Measurements from ENCODE around the gene TRPM8. TPM values are rescaled to one million over a fixed set of nuclear protein-coding genes. Genes with fewer than 3 reads are reported as not detected.
A peak's percentile ranks its signal among the peaks of the same experiment; 100 is the strongest.

The TRPM8 gene
- total and polyA plus RNA-seq, 2 of the 13 experiments (the other 11 are each of a cell fraction or from before 2014, with no cell fraction given), result 0.12 TPM; not detected in 1

DNA sequence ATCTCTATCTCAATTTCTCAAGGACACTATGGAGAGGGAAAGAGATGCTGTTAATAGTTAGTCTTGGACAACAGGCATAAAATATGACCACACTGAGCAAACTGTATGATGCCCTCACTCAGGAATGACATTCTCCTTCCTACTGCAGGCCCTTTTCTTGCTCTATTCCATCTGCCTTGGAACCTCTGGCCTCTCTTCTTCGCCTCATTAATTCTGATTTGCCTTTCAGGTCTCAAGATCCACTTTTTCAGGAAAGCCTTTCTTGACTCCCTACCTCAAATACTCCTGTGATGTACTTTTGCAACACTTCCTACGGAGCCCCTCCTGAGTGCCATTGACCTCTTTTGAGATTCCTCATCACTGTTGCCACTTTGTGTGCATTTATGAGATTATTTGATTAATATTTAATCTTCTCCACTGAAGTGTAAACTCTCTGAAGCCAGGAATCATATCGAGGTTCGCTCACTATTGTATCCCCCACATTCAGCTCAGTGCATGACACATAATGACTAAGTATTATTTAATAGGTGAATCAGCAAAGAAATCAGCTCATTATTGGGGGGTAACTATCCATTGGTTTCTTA lies 112.1 kb downstream of the TRPM8 start:
- no peak for ATAC-seq
- no peak overlapping the region for H2AFZ ChIP-seq (ENCODE audit: low read length)
- H3K36me3 ChIP-seq (replicated peaks in 1 of 2; ENCODE audit: control insufficient read depth in 1 of 2, insufficient read depth in 2 of 2, low read length in 2 of 2), result no peaks in the 10 kb centered on the region
- WGBS (ENCODE audit: low lambda C conversion rate), result 6% methylated on average over 4 of the region's 4 CpGs
- no peaks in the 10 kb centered on the region for H4K20me1 ChIP-seq (ENCODE audit: insufficient read depth, low read length)
- POLR2A ChIA-PET, result interaction anchor here (0.7 kb wide), 1 partner anchor 340 kb away, joined by 3 read pairs; no protein-coding TSS in a partner anchor
- TF ChIP-seq SKI (IDR thresholded peaks at IDR 0.05; ENCODE audit: partially characterized antibody) (no peak), REXO4 (CRISPR knock-in tag; IDR thresholded peaks at IDR 0.05; ENCODE audit: borderline replicate concordance) (no peak), ZC3H13 (CRISPR knock-in tag; IDR thresholded peaks at IDR 0.05) (no peak), BRF2 (CRISPR knock-in tag; IDR thresholded peaks at IDR 0.05) (no peak)
- CTCF ChIA-PET (ENCODE audit: low intra/inter-chr PET ratio, low total read pairs), result no interaction called here
- no peak overlapping the region for H3K9ac ChIP-seq (ENCODE audit: insufficient read depth, low read depth, low read length)
- peaks cover 7% of the 10 kb centered on the region; the same call in 1 of the 2 replicates for H3K9me3 ChIP-seq (ENCODE audit: low read length)
- no peak for FAIRE-seq
- no peaks in the 10 kb centered on the region for H3K79me2 ChIP-seq (ENCODE audit: insufficient read depth, low read length)
- intact Hi-C loops (cut with micrococcal nuclease; ENCODE audit: unreplicated experiment) (no loop called here), in situ Hi-C loops (cut with HindIII; ENCODE audit: extremely low pct_ligation_motif_present, low pct_unique_long_range_greater_than_20kb) (no loop called here)
- no peaks in the 10 kb centered on the region; a peak in 1 of 5 replicates for H3K27me3 ChIP-seq (ENCODE audit: control insufficient read depth in 1 of 2, insufficient read depth in 2 of 2, low read length in 2 of 2)
- H3K27ac ChIP-seq (ENCODE audit: extremely low read length, insufficient read depth, low read length), result no peak overlapping the region
- DNase-seq (ENCODE audit: low spot score), result no peak
- BruUV-seq (replicated peaks), result no TSS peak
- no peak overlapping the region for H3K4me2 ChIP-seq (ENCODE audit: low read depth, low read length)
- H3K4me3 ChIP-seq (replicated peaks in 1 of 3; ENCODE audit: insufficient read depth in 1 of 3, low read depth in 2 of 3, low read length in 3 of 3), result no peak overlapping the region
- no peaks in the 10 kb centered on the region for H3K4me1 ChIP-seq (ENCODE audit: insufficient read depth, low read length)

- no peak for TF ChIP-seq PHF5A (CRISPR knock-in tag; IDR thresholded peaks at IDR 0.05; ENCODE audit: low read depth, unreplicated experiment)
- TF ChIP-seq, protein P1, sequence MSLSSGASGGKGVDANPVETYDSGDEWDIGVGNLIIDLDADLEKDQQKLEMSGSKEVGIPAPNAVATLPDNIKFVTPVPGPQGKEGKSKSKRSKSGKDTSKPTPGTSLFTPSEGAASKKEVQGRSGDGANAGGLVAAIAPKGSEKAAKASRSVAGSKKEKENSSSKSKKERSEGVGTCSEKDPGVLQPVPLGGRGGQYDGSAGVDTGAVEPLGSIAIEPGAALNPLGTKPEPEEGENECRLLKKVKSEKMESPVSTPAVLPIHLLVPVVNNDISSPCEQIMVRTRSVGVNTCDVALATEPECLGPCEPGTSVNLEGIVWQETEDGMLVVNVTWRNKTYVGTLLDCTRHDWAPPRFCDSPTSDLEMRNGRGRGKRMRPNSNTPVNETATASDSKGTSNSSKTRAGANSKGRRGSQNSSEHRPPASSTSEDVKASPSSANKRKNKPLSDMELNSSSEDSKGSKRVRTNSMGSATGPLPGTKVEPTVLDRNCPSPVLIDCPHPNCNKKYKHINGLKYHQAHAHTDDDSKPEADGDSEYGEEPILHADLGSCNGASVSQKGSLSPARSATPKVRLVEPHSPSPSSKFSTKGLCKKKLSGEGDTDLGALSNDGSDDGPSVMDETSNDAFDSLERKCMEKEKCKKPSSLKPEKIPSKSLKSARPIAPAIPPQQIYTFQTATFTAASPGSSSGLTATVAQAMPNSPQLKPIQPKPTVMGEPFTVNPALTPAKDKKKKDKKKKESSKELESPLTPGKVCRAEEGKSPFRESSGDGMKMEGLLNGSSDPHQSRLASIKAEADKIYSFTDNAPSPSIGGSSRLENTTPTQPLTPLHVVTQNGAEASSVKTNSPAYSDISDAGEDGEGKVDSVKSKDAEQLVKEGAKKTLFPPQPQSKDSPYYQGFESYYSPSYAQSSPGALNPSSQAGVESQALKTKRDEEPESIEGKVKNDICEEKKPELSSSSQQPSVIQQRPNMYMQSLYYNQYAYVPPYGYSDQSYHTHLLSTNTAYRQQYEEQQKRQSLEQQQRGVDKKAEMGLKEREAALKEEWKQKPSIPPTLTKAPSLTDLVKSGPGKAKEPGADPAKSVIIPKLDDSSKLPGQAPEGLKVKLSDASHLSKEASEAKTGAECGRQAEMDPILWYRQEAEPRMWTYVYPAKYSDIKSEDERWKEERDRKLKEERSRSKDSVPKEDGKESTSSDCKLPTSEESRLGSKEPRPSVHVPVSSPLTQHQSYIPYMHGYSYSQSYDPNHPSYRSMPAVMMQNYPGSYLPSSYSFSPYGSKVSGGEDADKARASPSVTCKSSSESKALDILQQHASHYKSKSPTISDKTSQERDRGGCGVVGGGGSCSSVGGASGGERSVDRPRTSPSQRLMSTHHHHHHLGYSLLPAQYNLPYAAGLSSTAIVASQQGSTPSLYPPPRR (CRISPR knock-in tag; IDR thresholded peaks at IDR 0.05; ENCODE audit: borderline replicate concordance), result no peak
- TF ChIP-seq ATF7 (IDR thresholded peaks at IDR 0.05), result 0 out of 2 replicates have a peak, but pooled peaks have one; percentile 23
- TF ChIP-seq ATF7 (CRISPR knock-in tag; IDR thresholded peaks at IDR 0.05), result no peak
- no peak for TF ChIP-seq MAZ (IDR thresholded peaks at IDR 0.05; ENCODE audit: borderline replicate concordance, low read depth, low read length)
- no peak for TF ChIP-seq MAZ (CRISPR knock-in tag; IDR thresholded peaks at IDR 0.05; ENCODE audit: low read depth)
- TF ChIP-seq SP140L (CRISPR knock-in tag; IDR thresholded peaks at IDR 0.05; ENCODE audit: borderline replicate concordance), result no peak
- no peak overlapping the region for H3K27ac ChIP-seq (ENCODE audit: extremely low read length, insufficient read depth, low read length)
- DNase-seq (ENCODE audit: low spot score), result no peak
- no peak for ATAC-seq
- CTCF ChIA-PET (ENCODE audit: low intra/inter-chr PET ratio, low total read pairs), result no interaction called here
- H3K4me3 ChIP-seq (replicated peaks in 1 of 3; ENCODE audit: insufficient read depth in 1 of 3, low read depth in 2 of 3, low read length in 3 of 3), result no peak overlapping the region
- 13% methylated on average over 2 of the region's 2 CpGs for WGBS (ENCODE audit: low lambda C conversion rate)
- in situ Hi-C loops (cut with HindIII; ENCODE audit: extremely low pct_ligation_motif_present, low pct_unique_long_range_greater_than_20kb), result no loop called here
- POLR2A ChIA-PET, result no interaction called here
- no peak overlapping the region for H3K9ac ChIP-seq (ENCODE audit: insufficient read depth, low read depth, low read length)
- no peaks in the 10 kb centered on the region; a peak in 1 of 5 replicates for H3K27me3 ChIP-seq (ENCODE audit: control insufficient read depth in 1 of 2, insufficient read depth in 2 of 2, low read length in 2 of 2)
- H2AFZ ChIP-seq (ENCODE audit: low read length), result no peak overlapping the region
- peaks cover 8% of the 10 kb centered on the region; the same call in 1 of the 2 replicates for H3K9me3 ChIP-seq (ENCODE audit: low read length)
- BruUV-seq (replicated peaks), result no TSS peak
- no peak overlapping the region for H3K4me2 ChIP-seq (ENCODE audit: low read depth, low read length)
- no peaks in the 10 kb centered on the region for H3K79me2 ChIP-seq (ENCODE audit: insufficient read depth, low read length)
- no peak for FAIRE-seq
- intact Hi-C loops (cut with micrococcal nuclease; ENCODE audit: unreplicated experiment), result no loop called here
- H3K4me1 ChIP-seq (ENCODE audit: insufficient read depth, low read length), result no peaks in the 10 kb centered on the region
- no peaks in the 10 kb centered on the region for H3K36me3 ChIP-seq (replicated peaks in 1 of 2; ENCODE audit: control insufficient read depth in 1 of 2, insufficient read depth in 2 of 2, low read length in 2 of 2)
- H4K20me1 ChIP-seq (ENCODE audit: insufficient read depth, low read length), result no peaks in the 10 kb centered on the region
These were observed 114.0 kb downstream of the TRPM8 start for GRCh38 chr2:234031207-234031606.
